ENCODE data around the gene TADA2A. TPM values are rescaled to one million over a fixed set of nuclear protein-coding genes. Genes with fewer than 3 reads are reported as not detected.
A peak's percentile ranks its signal among the peaks of the same experiment; 100 is the strongest.

TADA2A gene
- total and polyA plus RNA-seq, 2 of the 8 experiments (the other 6 are each of a cell fraction or from before 2014, with no cell fraction given), result 8.4 to 18.5 TPM

DNA sequence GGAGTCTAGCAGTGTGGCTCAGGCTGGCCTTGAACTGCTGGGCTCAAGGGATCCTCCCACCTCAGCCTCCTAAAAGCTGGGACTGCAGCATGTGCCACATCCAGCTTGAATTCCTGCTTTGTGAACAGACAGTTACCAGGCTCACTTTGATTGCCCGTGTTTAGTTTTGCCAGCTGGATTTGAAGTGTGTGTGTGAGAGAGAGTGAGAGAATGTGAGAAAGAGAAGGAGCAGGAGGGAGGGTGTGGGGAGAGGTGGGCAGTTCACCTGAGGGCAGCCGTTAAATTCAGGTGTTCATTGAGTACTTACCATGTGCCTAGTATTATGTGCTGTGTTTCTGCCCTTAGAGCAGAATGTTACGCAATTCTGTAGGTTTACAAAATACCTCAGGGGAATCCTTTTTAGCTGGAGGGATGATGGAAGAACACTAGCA lies 87.7 kb downstream of the TADA2A start:
- no peak overlapping the region for H3K23ac ChIP-seq (ENCODE audit: insufficient read length)
- WGBS, 2 experiments (ENCODE audit: extremely low coverage in 1 of 2, insufficient coverage in 1 of 2, insufficient read length in 1 of 2, insufficient replicate concordance in 2 of 2, low coverage in 1 of 2, low lambda C conversion rate in 2 of 2, missing lambda C conversion rate in 1 of 2), result 88% methylated on average over 3 of the region's 3 CpGs; no CpG with 5 or more reads in 1 of the 2 experiments
- no peak overlapping the region for H3K56ac ChIP-seq (replicated peaks; ENCODE audit: insufficient read length, low read depth, low read length)
- no peak overlapping the region for H2BK5ac ChIP-seq (ENCODE audit: low read depth, low read length)
- H3K4me3 ChIP-seq (ENCODE audit: extremely low read depth in 1 of 4, insufficient read depth in 2 of 4, low read depth in 3 of 4, low read length in 4 of 4), result no peak overlapping the region
- no peaks in the 10 kb centered on the region for H3K9me3 ChIP-seq (ENCODE audit: insufficient read depth in 2 of 2, low read depth in 1 of 2, low read length in 1 of 2)
- H4K20me1 ChIP-seq (replicated peaks in 1 of 2; ENCODE audit: control insufficient read depth in 1 of 2, insufficient read depth in 2 of 2, low read length in 2 of 2), result peaks cover 0 to 3% of the 10 kb centered on the region in 2 experiments
- H2BK20ac ChIP-seq (ENCODE audit: low read length), result no peak overlapping the region
- no peak for DNase-seq (ENCODE audit: low read depth in 1 of 2, low spot score in 2 of 2)
- H3K27me3 ChIP-seq (replicated peaks in 1 of 4; ENCODE audit: control insufficient read depth in 3 of 4, extremely low read depth in 1 of 4, insufficient read depth in 3 of 4, low read length in 3 of 4), result no peaks in the 10 kb centered on the region; a peak in 2 of 7 replicates
- no peak overlapping the region for H3K9ac ChIP-seq (replicated peaks in 1 of 4; ENCODE audit: extremely low read depth in 1 of 4, low read depth in 3 of 4, low read length in 3 of 4)
- H2AK5ac ChIP-seq (ENCODE audit: low read depth, low read length), result no peak overlapping the region
- no peak overlapping the region for H3K4ac ChIP-seq (replicated peaks; ENCODE audit: insufficient read length, low read depth, low read length)
- no peak for FAIRE-seq
- peaks cover 0 to 66% of the 10 kb centered on the region in 2 experiments; a peak in 2 of 4 replicates for H3K79me2 ChIP-seq (ENCODE audit: control insufficient read depth in 1 of 2, insufficient read depth in 2 of 2, low read length in 2 of 2)
- no peak overlapping the region for H4K5ac ChIP-seq (ENCODE audit: insufficient read length, low read depth, low read length)
- H2BK15ac ChIP-seq (ENCODE audit: low read length), result peak overlapping the region; percentile 63; the same call in 1 of the 2 replicates
- peak overlapping the region; percentile 78; the same call in 1 of the 2 replicates for H2BK12ac ChIP-seq (ENCODE audit: low read depth, low read length)
- ChIA-PET CTCF (ENCODE audit: partially characterized antibody) (interaction anchor here (0.7 to 2.9 kb wide), 6 partner anchors 12 to 121 kb away, joined by 3 to 17 read pairs (median 4); no protein-coding TSS in a partner anchor), POLR2A (ENCODE audit: partially characterized antibody) (interaction anchor here (0.7 to 1.8 kb wide), 4 partner anchors 11 to 768 kb away, joined by 3 to 8 read pairs (median 5); no protein-coding TSS in a partner anchor)
- no peak overlapping the region for H2BK120ac ChIP-seq (replicated peaks; ENCODE audit: low read depth, low read length)
- no peak overlapping the region for H4K91ac ChIP-seq (replicated peaks; ENCODE audit: insufficient read length, low read length)
- H2AFZ ChIP-seq (ENCODE audit: low read length), result no peak overlapping the region
- peaks cover 7 to 14% (median 10%) of the 10 kb centered on the region in 4 experiments for H3K4me1 ChIP-seq (replicated peaks in 1 of 4; ENCODE audit: control insufficient read depth in 3 of 4, insufficient read depth in 4 of 4, low read length in 3 of 4)
- H3K79me1 ChIP-seq (ENCODE audit: low read depth, low read length), result peaks cover 4% of the 10 kb centered on the region; the same call in 1 of the 2 replicates
- peak overlapping the region in 1 of 2 experiments; percentile 15; a peak in 1 of 4 replicates for H3K4me2 ChIP-seq (ENCODE audit: insufficient read depth in 1 of 2, low read depth in 2 of 2, low read length in 2 of 2)
- no peak overlapping the region for H4K8ac ChIP-seq (ENCODE audit: extremely low read depth, insufficient read depth, low read length)
- no peaks in the 10 kb centered on the region for H3K36me3 ChIP-seq (ENCODE audit: control insufficient read depth in 2 of 4, insufficient read depth in 4 of 4, low read length in 3 of 4)
- TF ChIP-seq CEBPB (IDR thresholded peaks at IDR 0.05; ENCODE audit: low read depth, low read length) (peak; percentile 95), CHD2 (IDR thresholded peaks at IDR 0.05; ENCODE audit: low read length) (no peak)
- H3K14ac ChIP-seq (ENCODE audit: insufficient read length), result no peak overlapping the region
- H3K27ac ChIP-seq (ENCODE audit: low read depth, low read length), result no peak overlapping the region
- H3K18ac ChIP-seq (ENCODE audit: extremely low read depth, low read length), result no peak overlapping the region
- H3K23me2 ChIP-seq (ENCODE audit: low read depth, low read length), result peaks cover 1% of the 10 kb centered on the region; the same call in 1 of the 2 replicates
